ENCODE measurements around the gene CFAP68.

- TF ChIP-seq EZH2 (IDR thresholded peaks at IDR 0.05; ENCODE audit: insufficient read depth, poor library complexity, severe bottlenecking) (no peak), EZH2phosphoT487 (IDR thresholded peaks at IDR 0.05; ENCODE audit: insufficient read depth, low read depth) (no peak)
Measured at GRCh38 chr11:111846063-111846462, 33.3 kb upstream of the CFAP68 start.

All from GM23248 (cell line).